Neutrophil (primary cell): Measurements from ENCODE around the gene STEAP3.

ENCODE experiments used
- H3K27ac ChIP-seq: fragments of 200-600 bp; sonication (generic); 2 replicates; pipeline ENCODE4 v1.5.1; 2016; ENCODE audit warnings: mild to moderate bottlenecking, moderate library complexity
- H3K27me3 ChIP-seq: fragments of 200-600 bp; sonication (generic); 2 replicates; pipeline ENCODE4 v1.6.0; 2016; ENCODE audit warnings: mild to moderate bottlenecking
- H3K36me3 ChIP-seq: fragments of 200-600 bp; sonication (generic); 2 replicates; pipeline ENCODE4 v1.5.1; 2017
- H3K4me1 ChIP-seq, 2 experiments: fragments of 200-600 bp in 1 of 2; sonication (generic) in 1 of 2; 1 replicate in 1 of 2; 2 replicates in 1 of 2; pipeline versions ENCODE4 v1.5.1 to v1.6.1; 2013 to 2016; ENCODE audit warnings: low read depth in 1 of 2, low read length in 1 of 2, mild to moderate bottlenecking in 1 of 2, moderate library complexity in 1 of 2; ENCODE audit not compliant: control insufficient read depth in 1 of 2, insufficient read depth in 1 of 2
- H3K4me3 ChIP-seq, 2 experiments: fragments of 200-600 bp in 1 of 2; sonication (generic) in 1 of 2; 1 replicate in 1 of 2; 2 replicates in 1 of 2; pipeline ENCODE4 v1.5.1; 2013 to 2016; ENCODE audit warnings: low read depth in 1 of 2, low read length in 1 of 2, mild to moderate bottlenecking in 1 of 2, moderate library complexity in 1 of 2
- H3K9me3 ChIP-seq: fragments of 200-600 bp; sonication (generic); 2 replicates; pipeline ENCODE4 v1.5.1; 2016
- TF ChIP-seq, protein P1 (sequence below): fragments of 200-600 bp; sonication (generic); IDR thresholded peaks from 2 replicates; pipeline ENCODE4 v1.5.1; 2016; ENCODE audit warnings: antibody characterized with exemption

The STEAP3 gene

DNA sequence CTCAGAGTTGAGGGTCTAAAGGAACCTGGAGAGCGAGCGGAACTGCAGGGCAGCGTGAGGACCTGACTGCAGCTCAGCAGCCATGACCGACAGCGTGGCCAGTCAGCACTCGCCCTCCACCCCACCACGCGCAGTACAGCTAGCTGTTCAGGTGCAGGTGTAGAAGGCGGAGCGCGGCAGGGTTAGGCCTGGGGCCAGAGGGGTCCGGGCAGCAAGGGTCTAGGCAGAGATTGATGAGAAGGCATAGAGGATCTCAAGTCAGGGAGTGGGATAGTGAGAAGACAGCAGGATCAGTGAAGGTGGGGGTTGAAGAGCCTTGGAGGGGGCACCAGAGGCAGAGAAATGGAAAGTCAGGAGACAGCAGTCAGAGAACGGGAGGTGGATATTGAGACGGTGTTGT is 71.0 kb downstream of the STEAP3 start:
- no peaks in the 10 kb centered on the region for H3K9me3 ChIP-seq
- H3K4me3 ChIP-seq: no peak overlapping the region
- TF ChIP-seq, protein P1, sequence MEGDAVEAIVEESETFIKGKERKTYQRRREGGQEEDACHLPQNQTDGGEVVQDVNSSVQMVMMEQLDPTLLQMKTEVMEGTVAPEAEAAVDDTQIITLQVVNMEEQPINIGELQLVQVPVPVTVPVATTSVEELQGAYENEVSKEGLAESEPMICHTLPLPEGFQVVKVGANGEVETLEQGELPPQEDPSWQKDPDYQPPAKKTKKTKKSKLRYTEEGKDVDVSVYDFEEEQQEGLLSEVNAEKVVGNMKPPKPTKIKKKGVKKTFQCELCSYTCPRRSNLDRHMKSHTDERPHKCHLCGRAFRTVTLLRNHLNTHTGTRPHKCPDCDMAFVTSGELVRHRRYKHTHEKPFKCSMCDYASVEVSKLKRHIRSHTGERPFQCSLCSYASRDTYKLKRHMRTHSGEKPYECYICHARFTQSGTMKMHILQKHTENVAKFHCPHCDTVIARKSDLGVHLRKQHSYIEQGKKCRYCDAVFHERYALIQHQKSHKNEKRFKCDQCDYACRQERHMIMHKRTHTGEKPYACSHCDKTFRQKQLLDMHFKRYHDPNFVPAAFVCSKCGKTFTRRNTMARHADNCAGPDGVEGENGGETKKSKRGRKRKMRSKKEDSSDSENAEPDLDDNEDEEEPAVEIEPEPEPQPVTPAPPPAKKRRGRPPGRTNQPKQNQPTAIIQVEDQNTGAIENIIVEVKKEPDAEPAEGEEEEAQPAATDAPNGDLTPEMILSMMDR: no peak
- no peaks in the 10 kb centered on the region for H3K4me1 ChIP-seq
- H3K27me3 ChIP-seq: no peaks in the 10 kb centered on the region
- no peak overlapping the region for H3K27ac ChIP-seq
- no peaks in the 10 kb centered on the region for H3K36me3 ChIP-seq

DNA sequence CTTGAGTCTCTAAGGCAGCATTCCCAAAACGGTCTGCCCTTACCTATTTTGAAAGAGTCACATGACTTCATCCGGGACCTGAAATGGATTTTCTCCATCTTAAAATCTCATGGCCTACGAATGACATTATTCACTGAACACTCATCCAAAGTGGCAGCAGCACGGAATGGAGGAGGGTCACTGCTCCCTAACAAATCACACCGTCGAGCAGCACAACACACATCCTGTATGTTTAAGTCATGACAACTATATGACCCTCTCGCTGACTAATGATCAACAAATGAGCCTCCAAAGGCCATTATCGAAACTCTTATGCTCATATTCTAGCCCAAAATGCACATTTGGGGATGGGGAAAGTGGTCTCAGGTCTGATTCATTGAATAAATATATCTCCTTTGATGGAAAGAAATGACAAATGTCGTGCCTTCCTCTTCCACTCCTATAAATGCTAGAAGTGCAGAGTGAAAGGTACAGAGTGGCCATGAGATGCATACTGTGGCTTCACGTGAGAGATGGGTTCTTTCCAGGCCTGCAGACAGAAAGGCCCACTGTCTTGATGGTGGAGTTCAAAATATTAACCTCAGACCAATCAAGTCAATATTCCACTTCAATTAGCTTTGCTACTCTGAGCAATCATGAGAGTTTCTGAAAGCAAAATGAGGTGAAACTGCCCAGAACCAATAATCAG is 72.2 kb downstream of the STEAP3 start:
- no peaks in the 10 kb centered on the region for H3K36me3 ChIP-seq
- H3K4me1 ChIP-seq: no peaks in the 10 kb centered on the region
- TF ChIP-seq, protein P1: no peak
- H3K4me3 ChIP-seq: no peak overlapping the region
- no peaks in the 10 kb centered on the region for H3K9me3 ChIP-seq
- no peaks in the 10 kb centered on the region for H3K27me3 ChIP-seq
- H3K27ac ChIP-seq: no peak overlapping the region

- no peaks in the 10 kb centered on the region for H3K9me3 ChIP-seq
- no peaks in the 10 kb centered on the region for H3K36me3 ChIP-seq
These were observed 77.8 kb downstream of the STEAP3 start for GRCh38 chr2:119301413-119301812.

DNA sequence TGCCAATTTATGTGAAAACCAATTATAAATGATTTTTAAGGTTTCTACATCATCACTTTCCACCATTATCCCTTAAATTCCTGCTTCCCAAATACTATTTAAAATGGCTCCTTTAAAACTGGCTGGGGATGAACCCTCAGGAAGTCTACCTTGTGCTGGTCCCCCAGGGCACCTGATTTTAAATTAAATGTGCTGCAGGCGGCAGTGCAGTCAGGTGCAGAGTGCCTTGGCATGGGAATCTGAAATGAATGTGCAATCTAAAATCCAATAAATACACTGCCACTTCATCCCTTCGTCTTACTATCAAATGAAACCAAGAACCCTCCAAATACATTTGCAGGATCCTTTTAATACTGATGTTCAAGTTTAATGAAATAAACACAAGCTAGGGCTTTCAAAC is 81.2 kb downstream of the STEAP3 start:
- no peaks in the 10 kb centered on the region for H3K27me3 ChIP-seq
- TF ChIP-seq, protein P1: no peak

More at GRCh38 chr2:119301413-119301812, 77.8 kb downstream of the STEAP3 start:
- no peaks in the 10 kb centered on the region for H3K4me1 ChIP-seq
- no peak overlapping the region for H3K4me3 ChIP-seq
- TF ChIP-seq, protein P1: no peak
- H3K27ac ChIP-seq: no peak overlapping the region
- no peaks in the 10 kb centered on the region for H3K27me3 ChIP-seq

GRCh38 chr2:119305497-119306195 is 82.0 kb downstream of the STEAP3 start:
- TF ChIP-seq, protein P1: no peak
- Histone ChIP-seq H3K27me3 (no peaks in the 10 kb centered on the region), H3K36me3 (no peaks in the 10 kb centered on the region), H3K9me3 (no peaks in the 10 kb centered on the region), H3K27ac (no peak overlapping the region), H3K4me3 (no peak overlapping the region), H3K4me1 (no peaks in the 10 kb centered on the region)

More for the DNA sequence above, 81.2 kb downstream of the STEAP3 start:
- H3K27ac ChIP-seq: no peak overlapping the region
- H3K36me3 ChIP-seq: no peaks in the 10 kb centered on the region
- H3K4me3 ChIP-seq: no peak overlapping the region
- H3K9me3 ChIP-seq: no peaks in the 10 kb centered on the region
- no peaks in the 10 kb centered on the region for H3K4me1 ChIP-seq
